Measurements from ENCODE around the gene COA5. TPM values are rescaled to one million over a fixed set of nuclear protein-coding genes. Genes with fewer than 3 reads are reported as not detected.

The COA5 gene
- total RNA-seq, 1 donor from 2014 or later: 21.6 TPM

DNA sequence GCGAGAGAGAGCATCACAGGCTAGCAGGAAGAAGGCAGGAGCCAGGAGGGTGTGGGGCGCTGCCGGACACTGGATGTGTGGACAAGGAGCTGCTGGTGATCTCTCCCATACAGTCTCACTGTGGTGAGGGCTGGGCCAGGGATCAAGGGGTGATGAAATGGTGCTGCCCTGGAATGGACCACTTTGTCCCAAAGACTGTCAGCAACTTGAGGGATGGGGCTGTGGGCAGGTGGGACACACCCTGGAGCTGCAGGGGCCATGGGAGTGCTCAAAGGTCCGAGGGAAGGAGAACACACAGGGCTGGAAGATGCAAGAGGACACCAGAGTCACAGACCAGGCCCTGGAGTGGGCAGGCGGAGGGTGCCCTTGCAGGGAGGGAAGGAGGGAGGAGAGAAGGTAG lies 38.0 kb downstream of the COA5 start:
- no peak overlapping the region for H3K4me3 Mint-ChIP-seq (ENCODE audit: unreplicated experiment)
- H3K4me1 Mint-ChIP-seq (ENCODE audit: unreplicated experiment): no peaks in the 10 kb centered on the region
- TF ChIP-seq, protein P1, sequence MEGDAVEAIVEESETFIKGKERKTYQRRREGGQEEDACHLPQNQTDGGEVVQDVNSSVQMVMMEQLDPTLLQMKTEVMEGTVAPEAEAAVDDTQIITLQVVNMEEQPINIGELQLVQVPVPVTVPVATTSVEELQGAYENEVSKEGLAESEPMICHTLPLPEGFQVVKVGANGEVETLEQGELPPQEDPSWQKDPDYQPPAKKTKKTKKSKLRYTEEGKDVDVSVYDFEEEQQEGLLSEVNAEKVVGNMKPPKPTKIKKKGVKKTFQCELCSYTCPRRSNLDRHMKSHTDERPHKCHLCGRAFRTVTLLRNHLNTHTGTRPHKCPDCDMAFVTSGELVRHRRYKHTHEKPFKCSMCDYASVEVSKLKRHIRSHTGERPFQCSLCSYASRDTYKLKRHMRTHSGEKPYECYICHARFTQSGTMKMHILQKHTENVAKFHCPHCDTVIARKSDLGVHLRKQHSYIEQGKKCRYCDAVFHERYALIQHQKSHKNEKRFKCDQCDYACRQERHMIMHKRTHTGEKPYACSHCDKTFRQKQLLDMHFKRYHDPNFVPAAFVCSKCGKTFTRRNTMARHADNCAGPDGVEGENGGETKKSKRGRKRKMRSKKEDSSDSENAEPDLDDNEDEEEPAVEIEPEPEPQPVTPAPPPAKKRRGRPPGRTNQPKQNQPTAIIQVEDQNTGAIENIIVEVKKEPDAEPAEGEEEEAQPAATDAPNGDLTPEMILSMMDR (IDR thresholded peaks at IDR 0.05; ENCODE audit: unreplicated experiment): no peak
- no peaks in the 10 kb centered on the region for H3K9me3 Mint-ChIP-seq (ENCODE audit: unreplicated experiment)
- H3K27ac Mint-ChIP-seq (ENCODE audit: unreplicated experiment): no peak overlapping the region
- peaks cover 12% of the 10 kb centered on the region for H3K27me3 Mint-ChIP-seq (ENCODE audit: unreplicated experiment)
- DNase-seq (ENCODE audit: low spot score): no peak
- H3K36me3 Mint-ChIP-seq (ENCODE audit: low read depth, unreplicated experiment): peaks cover 43% of the 10 kb centered on the region

DNA sequence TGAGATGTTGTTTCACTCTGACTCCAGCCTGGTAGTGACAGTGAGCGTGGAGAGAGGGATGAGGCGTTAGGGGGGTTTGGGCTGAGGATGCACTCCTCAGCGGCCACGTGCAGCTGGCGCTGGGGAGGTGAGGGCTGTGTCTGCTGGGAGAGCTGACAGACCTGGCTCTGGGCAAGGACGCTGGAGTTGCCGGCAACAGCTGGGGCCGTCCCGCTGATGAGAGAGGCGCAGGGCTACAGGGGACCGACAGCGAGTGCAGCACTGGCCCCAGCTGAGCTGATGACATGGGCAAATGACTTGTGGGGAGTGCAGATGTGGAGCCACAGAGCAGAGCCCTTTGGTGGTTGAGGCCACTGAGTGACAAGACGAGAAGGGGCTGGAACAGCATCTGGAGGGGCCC lies 38.4 kb downstream of the COA5 start:
- Mint-ChIP-seq H3K4me1 (ENCODE audit: unreplicated experiment) (no peaks in the 10 kb centered on the region), H3K27me3 (ENCODE audit: unreplicated experiment) (peaks cover 12% of the 10 kb centered on the region), H3K9me3 (ENCODE audit: unreplicated experiment) (no peaks in the 10 kb centered on the region), H3K4me3 (ENCODE audit: unreplicated experiment) (no peak overlapping the region), H3K27ac (ENCODE audit: unreplicated experiment) (no peak overlapping the region), H3K36me3 (ENCODE audit: low read depth, unreplicated experiment) (peaks cover 39% of the 10 kb centered on the region)
- TF ChIP-seq, protein P1 (IDR thresholded peaks at IDR 0.05; ENCODE audit: unreplicated experiment): no peak
- DNase-seq (ENCODE audit: low spot score): no peak

DNA sequence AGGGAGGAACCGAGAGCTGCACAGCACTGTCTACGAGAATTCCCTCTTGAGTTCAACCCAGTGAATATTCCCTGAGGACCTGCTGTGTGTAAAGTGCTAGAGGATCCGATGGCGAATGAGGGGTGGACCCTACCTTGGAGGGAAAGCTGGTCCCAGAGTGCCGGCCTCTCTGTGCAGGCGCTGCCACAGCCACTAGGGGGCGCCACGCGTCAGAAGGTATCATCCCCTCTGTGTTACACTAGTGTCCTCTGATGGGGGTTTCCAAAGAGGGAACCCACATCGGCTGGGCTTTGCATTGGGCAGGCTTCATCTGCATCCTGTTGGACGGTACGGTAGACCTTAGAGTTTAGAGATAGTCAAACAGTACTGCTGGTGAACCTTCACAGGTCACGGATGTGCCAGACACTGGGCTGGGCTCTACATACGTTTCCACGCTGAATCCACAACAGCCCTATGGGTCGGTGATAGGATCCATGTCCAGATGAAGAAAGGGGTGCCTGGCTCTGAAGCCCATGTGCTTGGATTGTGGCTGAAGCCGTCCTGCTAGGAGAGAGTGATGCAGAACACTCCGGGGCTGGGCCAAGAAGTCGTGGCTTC lies 39.0 kb downstream of the COA5 start:
- Mint-ChIP-seq H3K36me3 (ENCODE audit: low read depth, unreplicated experiment) (peaks cover 39% of the 10 kb centered on the region), H3K27ac (ENCODE audit: unreplicated experiment) (no peak overlapping the region), H3K9me3 (ENCODE audit: unreplicated experiment) (no peaks in the 10 kb centered on the region), H3K4me3 (ENCODE audit: unreplicated experiment) (no peak overlapping the region), H3K27me3 (ENCODE audit: unreplicated experiment) (peaks cover 12% of the 10 kb centered on the region), H3K4me1 (ENCODE audit: unreplicated experiment) (no peaks in the 10 kb centered on the region)
- peak; percentile 75 for DNase-seq (ENCODE audit: low spot score)
- TF ChIP-seq, protein P1 (IDR thresholded peaks at IDR 0.05; ENCODE audit: unreplicated experiment): peak; percentile 90

DNA sequence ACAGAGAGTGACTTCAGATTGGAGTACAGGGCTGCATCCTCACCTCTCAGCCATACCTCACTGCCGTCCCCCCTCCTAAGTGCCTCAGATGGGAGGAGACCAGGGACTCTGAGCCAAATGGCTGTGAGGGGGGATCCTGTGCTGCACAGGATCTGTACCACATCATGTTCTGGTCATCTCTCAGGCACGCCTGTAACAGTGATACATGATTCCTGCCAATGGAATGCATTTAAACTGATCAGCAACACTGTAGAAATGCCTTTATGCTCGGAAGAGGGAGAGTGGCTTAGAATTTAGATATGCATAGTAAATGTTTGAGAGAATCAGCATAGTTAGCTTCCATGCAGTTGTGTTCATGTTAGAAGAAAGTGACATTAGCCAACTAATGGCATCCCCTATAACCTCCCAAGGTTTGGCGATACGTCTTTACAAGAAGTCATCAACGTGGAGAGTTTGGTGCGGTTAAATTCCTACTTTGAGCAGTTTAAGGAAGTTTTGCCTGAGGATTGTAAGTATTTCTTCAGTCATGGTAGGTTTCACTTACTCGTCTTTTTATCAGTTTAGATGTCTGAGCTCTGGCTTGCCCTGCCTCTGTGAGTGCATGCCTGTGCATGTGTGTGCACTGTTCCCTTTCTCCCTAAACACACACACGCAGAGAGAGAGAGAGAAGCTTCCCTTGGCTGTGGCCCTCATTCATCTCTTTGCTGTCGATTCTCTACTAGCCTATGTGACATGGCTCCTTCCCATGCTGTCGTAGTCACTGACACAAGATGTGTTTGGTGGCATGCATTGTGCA lies 40.0 kb downstream of the COA5 start:
- no peak for DNase-seq (ENCODE audit: low spot score)
- Mint-ChIP-seq H3K4me1 (ENCODE audit: unreplicated experiment) (no peaks in the 10 kb centered on the region), H3K4me3 (ENCODE audit: unreplicated experiment) (no peak overlapping the region), H3K9me3 (ENCODE audit: unreplicated experiment) (no peaks in the 10 kb centered on the region), H3K36me3 (ENCODE audit: low read depth, unreplicated experiment) (peaks cover 39% of the 10 kb centered on the region), H3K27me3 (ENCODE audit: unreplicated experiment) (peaks cover 9% of the 10 kb centered on the region), H3K27ac (ENCODE audit: unreplicated experiment) (no peak overlapping the region)
- TF ChIP-seq, protein P1 (IDR thresholded peaks at IDR 0.05; ENCODE audit: unreplicated experiment): no peak

DNA sequence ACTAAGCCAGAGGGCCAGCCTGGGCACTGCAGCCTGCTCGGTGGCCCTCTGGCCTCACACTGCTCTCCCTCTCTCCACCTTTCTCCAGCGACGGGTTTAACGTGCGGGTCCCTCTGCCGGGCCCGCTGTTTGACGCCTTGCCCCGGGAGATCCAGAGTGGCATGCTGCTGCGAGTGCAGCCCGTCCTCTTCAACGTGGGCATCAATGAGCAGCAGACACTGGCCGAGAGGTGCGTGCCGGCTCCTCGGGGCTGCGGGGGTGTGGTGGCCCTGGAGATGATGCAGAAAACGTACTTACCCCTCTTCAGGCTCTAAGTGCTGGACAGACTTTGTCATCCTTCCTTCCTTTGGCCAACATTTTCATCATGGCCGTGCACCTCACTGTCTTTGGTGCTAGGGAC lies 42.4 kb downstream of the COA5 start:
- TF ChIP-seq, protein P1 (IDR thresholded peaks at IDR 0.05; ENCODE audit: unreplicated experiment): no peak
- H3K36me3 Mint-ChIP-seq (ENCODE audit: low read depth, unreplicated experiment): peaks cover 30% of the 10 kb centered on the region
- H3K4me3 Mint-ChIP-seq (ENCODE audit: unreplicated experiment): no peak overlapping the region
- H3K4me1 Mint-ChIP-seq (ENCODE audit: unreplicated experiment): no peaks in the 10 kb centered on the region
- peaks cover 7% of the 10 kb centered on the region for H3K27me3 Mint-ChIP-seq (ENCODE audit: unreplicated experiment)
- H3K27ac Mint-ChIP-seq (ENCODE audit: unreplicated experiment): no peak overlapping the region
- no peaks in the 10 kb centered on the region for H3K9me3 Mint-ChIP-seq (ENCODE audit: unreplicated experiment)
- DNase-seq (ENCODE audit: low spot score): no peak

Measured in endothelial cell (in vitro differentiated cells).